ENCODE data around the gene NLRP6. TPM values are rescaled to one million over a fixed set of nuclear protein-coding genes. Genes with fewer than 3 reads are reported as not detected.

NLRP6 gene
- total RNA-seq, 1 donor from 2014 or later, result not detected

GRCh38 chr11:256952-257737, 21.1 kb upstream of the NLRP6 start:
- no peaks in the 10 kb centered on the region for H3K4me1 Mint-ChIP-seq (ENCODE audit: unreplicated experiment)
- TF ChIP-seq, protein P1, sequence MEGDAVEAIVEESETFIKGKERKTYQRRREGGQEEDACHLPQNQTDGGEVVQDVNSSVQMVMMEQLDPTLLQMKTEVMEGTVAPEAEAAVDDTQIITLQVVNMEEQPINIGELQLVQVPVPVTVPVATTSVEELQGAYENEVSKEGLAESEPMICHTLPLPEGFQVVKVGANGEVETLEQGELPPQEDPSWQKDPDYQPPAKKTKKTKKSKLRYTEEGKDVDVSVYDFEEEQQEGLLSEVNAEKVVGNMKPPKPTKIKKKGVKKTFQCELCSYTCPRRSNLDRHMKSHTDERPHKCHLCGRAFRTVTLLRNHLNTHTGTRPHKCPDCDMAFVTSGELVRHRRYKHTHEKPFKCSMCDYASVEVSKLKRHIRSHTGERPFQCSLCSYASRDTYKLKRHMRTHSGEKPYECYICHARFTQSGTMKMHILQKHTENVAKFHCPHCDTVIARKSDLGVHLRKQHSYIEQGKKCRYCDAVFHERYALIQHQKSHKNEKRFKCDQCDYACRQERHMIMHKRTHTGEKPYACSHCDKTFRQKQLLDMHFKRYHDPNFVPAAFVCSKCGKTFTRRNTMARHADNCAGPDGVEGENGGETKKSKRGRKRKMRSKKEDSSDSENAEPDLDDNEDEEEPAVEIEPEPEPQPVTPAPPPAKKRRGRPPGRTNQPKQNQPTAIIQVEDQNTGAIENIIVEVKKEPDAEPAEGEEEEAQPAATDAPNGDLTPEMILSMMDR (IDR thresholded peaks at IDR 0.05), result no peak
- no peak overlapping the region for H3K27ac Mint-ChIP-seq (ENCODE audit: unreplicated experiment)
- H3K9me3 Mint-ChIP-seq (ENCODE audit: unreplicated experiment), result no peaks in the 10 kb centered on the region
- peaks cover 11% of the 10 kb centered on the region for H3K36me3 Mint-ChIP-seq (ENCODE audit: unreplicated experiment)
- DNase-seq (ENCODE audit: extremely low spot score, unreplicated experiment), result peak; percentile 70
- H3K27me3 Mint-ChIP-seq (ENCODE audit: unreplicated experiment), result peaks cover 2% of the 10 kb centered on the region
- H3K4me3 Mint-ChIP-seq (ENCODE audit: unreplicated experiment), result no peak overlapping the region

- no peaks in the 10 kb centered on the region for H3K9me3 Mint-ChIP-seq (ENCODE audit: unreplicated experiment)
- peaks cover 2% of the 10 kb centered on the region for H3K27me3 Mint-ChIP-seq (ENCODE audit: unreplicated experiment)
- DNase-seq (ENCODE audit: extremely low spot score, unreplicated experiment), result peak; percentile 65
- H3K36me3 Mint-ChIP-seq (ENCODE audit: unreplicated experiment), result peaks cover 6% of the 10 kb centered on the region
- H3K4me1 Mint-ChIP-seq (ENCODE audit: unreplicated experiment), result no peaks in the 10 kb centered on the region
- H3K27ac Mint-ChIP-seq (ENCODE audit: unreplicated experiment), result no peak overlapping the region
- no peak overlapping the region for H3K4me3 Mint-ChIP-seq (ENCODE audit: unreplicated experiment)
- TF ChIP-seq, protein P1 (IDR thresholded peaks at IDR 0.05), result no peak
Measured at GRCh38 chr11:257766-258493, 20.3 kb upstream of the NLRP6 start.

DNA sequence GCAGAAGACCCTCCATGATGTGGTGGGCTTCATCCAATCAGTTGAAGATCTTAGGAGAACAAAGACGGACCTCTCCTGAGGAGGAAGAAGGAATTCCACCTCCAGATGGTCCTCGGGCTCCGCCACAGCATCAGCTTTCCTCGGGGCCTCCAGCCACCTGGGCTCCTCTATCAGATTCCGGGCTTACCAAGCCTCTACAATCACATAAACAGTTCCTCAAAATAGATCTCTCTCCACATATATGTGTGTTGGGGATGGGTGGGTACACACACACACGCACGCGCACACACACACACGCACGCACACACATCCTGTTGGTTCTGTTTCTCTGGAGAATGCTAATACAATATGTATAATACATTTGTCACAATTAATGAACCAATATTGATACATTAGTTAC, 18.8 kb upstream of the NLRP6 start:
- DNase-seq (ENCODE audit: extremely low spot score, unreplicated experiment), result peak; percentile 63
- TF ChIP-seq, protein P1 (IDR thresholded peaks at IDR 0.05), result no peak
- Mint-ChIP-seq H3K36me3 (ENCODE audit: unreplicated experiment) (no peaks in the 10 kb centered on the region), H3K4me3 (ENCODE audit: unreplicated experiment) (no peak overlapping the region), H3K9me3 (ENCODE audit: unreplicated experiment) (no peaks in the 10 kb centered on the region), H3K27me3 (ENCODE audit: unreplicated experiment) (peaks cover 2% of the 10 kb centered on the region), H3K4me1 (ENCODE audit: unreplicated experiment) (no peaks in the 10 kb centered on the region), H3K27ac (ENCODE audit: unreplicated experiment) (no peak overlapping the region)

DNA sequence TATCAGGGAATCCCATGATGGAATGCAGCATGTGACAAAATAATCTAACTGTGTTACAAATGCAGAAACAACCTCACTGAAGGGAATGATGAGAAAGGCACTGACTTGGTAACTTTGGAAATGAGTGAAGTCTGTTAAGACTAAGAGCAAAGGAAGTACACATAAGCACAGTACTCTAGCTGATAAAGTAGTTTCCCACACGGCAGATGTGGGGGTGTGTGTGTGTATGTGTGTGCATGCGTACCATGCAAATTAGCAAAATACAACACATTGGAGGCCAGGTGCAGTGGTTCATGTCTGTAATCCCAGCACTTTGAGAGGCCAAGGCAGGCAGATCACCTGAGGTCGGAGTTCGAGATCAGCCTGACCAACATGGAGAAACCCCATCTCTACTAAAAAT, 16.6 kb upstream of the NLRP6 start:
- Mint-ChIP-seq H3K27me3 (ENCODE audit: unreplicated experiment) (peaks cover 2% of the 10 kb centered on the region), H3K36me3 (ENCODE audit: unreplicated experiment) (no peaks in the 10 kb centered on the region), H3K9me3 (ENCODE audit: unreplicated experiment) (no peaks in the 10 kb centered on the region), H3K27ac (ENCODE audit: unreplicated experiment) (no peak overlapping the region), H3K4me3 (ENCODE audit: unreplicated experiment) (no peak overlapping the region), H3K4me1 (ENCODE audit: unreplicated experiment) (no peaks in the 10 kb centered on the region)
- TF ChIP-seq, protein P1 (IDR thresholded peaks at IDR 0.05), result no peak
- no peak for DNase-seq (ENCODE audit: extremely low spot score, unreplicated experiment)
